ENCODE measurements around the gene ICAM1. TPM values are rescaled to one million over a fixed set of nuclear protein-coding genes. Genes with fewer than 3 reads are reported as not detected.

ICAM1 gene
- polyA plus RNA-seq, 1 of the 3 experiments (the other 2 are of a cell fraction), result 14.5 TPM

- TF ChIP-seq, protein P1, sequence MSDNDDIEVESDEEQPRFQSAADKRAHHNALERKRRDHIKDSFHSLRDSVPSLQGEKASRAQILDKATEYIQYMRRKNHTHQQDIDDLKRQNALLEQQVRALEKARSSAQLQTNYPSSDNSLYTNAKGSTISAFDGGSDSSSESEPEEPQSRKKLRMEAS (IDR thresholded peaks at IDR 0.05; ENCODE audit: low read depth), result no peak
- no peak for TF ChIP-seq GATA2 (CRISPR knock-in tag; IDR thresholded peaks at IDR 0.05)
- no peak for TF ChIP-seq ELF1 (IDR thresholded peaks at IDR 0.05)
Measured at GRCh38 chr19:10245189-10245939, 25.6 kb upstream of the ICAM1 start (continued).

DNA sequence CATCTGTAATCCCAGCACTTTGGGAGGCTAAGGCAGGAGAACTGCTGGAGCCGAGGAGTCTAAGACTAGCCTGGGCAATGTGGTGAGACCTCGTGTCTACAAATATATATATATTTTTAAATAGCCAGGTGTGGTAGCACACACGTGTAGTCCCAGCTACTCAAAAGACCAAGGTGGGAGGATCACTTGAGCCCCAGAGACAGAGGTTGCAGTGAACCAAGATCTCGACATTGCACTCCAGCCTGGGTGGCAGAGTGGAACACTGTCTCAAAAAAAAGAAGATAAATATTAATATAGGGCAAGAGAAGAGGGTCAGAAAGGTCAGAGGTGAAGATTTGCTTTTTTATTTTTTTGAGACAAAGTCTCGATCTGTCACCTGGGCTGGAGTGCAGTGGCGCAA is 24.4 kb upstream of the ICAM1 start:
- Histone ChIP-seq H3K9me3 (no peaks in the 10 kb centered on the region), H3K79me2 (ENCODE audit: insufficient read depth) (no peaks in the 10 kb centered on the region), H4K20me1 (ENCODE audit: insufficient read depth) (no peaks in the 10 kb centered on the region), H2AFZ (ENCODE audit: low read depth) (no peak overlapping the region), H3F3A (replicated peaks; ENCODE audit: insufficient read depth) (peaks cover 5% of the 10 kb centered on the region), H3K9me2 (no peaks in the 10 kb centered on the region), H3K4me3 (ENCODE audit: low read depth in 2 of 2, low read length in 1 of 2) (no peak overlapping the region), H3K27me3 (ENCODE audit: insufficient read depth) (no peaks in the 10 kb centered on the region), H3K4me2 (no peak overlapping the region), H3K9ac (no peak overlapping the region), H3K36me3 (replicated peaks in 1 of 2; ENCODE audit: control insufficient read depth in 1 of 2, insufficient read depth in 2 of 2, low read length in 1 of 2) (no peaks in the 10 kb centered on the region), H3K27ac (ENCODE audit: low read depth in 2 of 2, low read length in 1 of 2) (no peak overlapping the region), H3K4me1 (ENCODE audit: control insufficient read depth in 1 of 2, insufficient read depth in 2 of 2, low read depth in 1 of 2, low read length in 1 of 2) (no peaks in the 10 kb centered on the region)
- CTCF ChIA-PET, result interaction anchor here (1.0 to 3.4 kb wide), 3 partner anchors 13 to 19 kb away, joined by 3 to 10 read pairs (median 4); no protein-coding TSS in a partner anchor
- 87% methylated on average over 6 of the region's 6 CpGs for WGBS (ENCODE audit: low lambda C conversion rate)
- no peak for DNase-seq
- no peak for TF ChIP-seq TAF1 (IDR thresholded peaks at IDR 0.05; ENCODE audit: borderline replicate concordance, low read depth, low read length)
- no peak for TF ChIP-seq EZH2phosphoT487 (IDR thresholded peaks at IDR 0.05; ENCODE audit: borderline replicate concordance, low read depth)
- no peak for TF ChIP-seq NFIC (IDR thresholded peaks at IDR 0.05; ENCODE audit: borderline replicate concordance)
- no peak for TF ChIP-seq POLR2AphosphoS5 (IDR thresholded peaks at IDR 0.05; ENCODE audit: low read depth, low read length)
- no peak for TF ChIP-seq RCOR1 (IDR thresholded peaks at IDR 0.05; ENCODE audit: low read length)
- no peak for TF ChIP-seq FOXM1 (IDR thresholded peaks at IDR 0.05; ENCODE audit: low read depth)
- TF ChIP-seq, protein P2, sequence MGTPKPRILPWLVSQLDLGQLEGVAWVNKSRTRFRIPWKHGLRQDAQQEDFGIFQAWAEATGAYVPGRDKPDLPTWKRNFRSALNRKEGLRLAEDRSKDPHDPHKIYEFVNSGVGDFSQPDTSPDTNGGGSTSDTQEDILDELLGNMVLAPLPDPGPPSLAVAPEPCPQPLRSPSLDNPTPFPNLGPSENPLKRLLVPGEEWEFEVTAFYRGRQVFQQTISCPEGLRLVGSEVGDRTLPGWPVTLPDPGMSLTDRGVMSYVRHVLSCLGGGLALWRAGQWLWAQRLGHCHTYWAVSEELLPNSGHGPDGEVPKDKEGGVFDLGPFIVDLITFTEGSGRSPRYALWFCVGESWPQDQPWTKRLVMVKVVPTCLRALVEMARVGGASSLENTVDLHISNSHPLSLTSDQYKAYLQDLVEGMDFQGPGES (IDR thresholded peaks at IDR 0.05; ENCODE audit: low read depth, low read length), result no peak
- TF ChIP-seq GATA2 (CRISPR knock-in tag; IDR thresholded peaks at IDR 0.05), result no peak
- TF ChIP-seq EP300 (IDR thresholded peaks at IDR 0.05; ENCODE audit: borderline replicate concordance in 1 of 2, low read depth in 1 of 2, low read length in 1 of 2), result no peak
- no peak for TF ChIP-seq ZBTB33 (IDR thresholded peaks at IDR 0.05; ENCODE audit: borderline replicate concordance, low read depth)
- TF ChIP-seq SIN3A (IDR thresholded peaks at IDR 0.05; ENCODE audit: borderline replicate concordance, low read depth, low read length), result no peak
- no peak for TF ChIP-seq NRF1 (IDR thresholded peaks at IDR 0.05; ENCODE audit: low read depth, low read length)
- TF ChIP-seq FOSL2 (IDR thresholded peaks at IDR 0.05; ENCODE audit: borderline replicate concordance, low read depth), result no peak
- TF ChIP-seq MEF2A (IDR thresholded peaks at IDR 0.05; ENCODE audit: borderline replicate concordance, low read depth), result no peak
- TF ChIP-seq GABPA (IDR thresholded peaks at IDR 0.05; ENCODE audit: low read depth), result no peak
- no peak for TF ChIP-seq YY1 (IDR thresholded peaks at IDR 0.05; ENCODE audit: low read depth)
- TF ChIP-seq, protein P1 (IDR thresholded peaks at IDR 0.05; ENCODE audit: low read depth), result no peak
- TF ChIP-seq TCF12 (IDR thresholded peaks at IDR 0.05), result no peak
- POLR2A ChIA-PET, result no interaction called here
